ENCODE data around the gene PTPRM. TPM values are rescaled to one million over a fixed set of nuclear protein-coding genes. Genes with fewer than 3 reads are reported as not detected.

Gene PTPRM
- polyA plus RNA-seq, 1 donor, result 85.4 TPM

GRCh38 chr18:8231316-8231715 is 664.2 kb downstream of the PTPRM start:
- no peak for DNase-seq (ENCODE audit: low read depth)

DNA sequence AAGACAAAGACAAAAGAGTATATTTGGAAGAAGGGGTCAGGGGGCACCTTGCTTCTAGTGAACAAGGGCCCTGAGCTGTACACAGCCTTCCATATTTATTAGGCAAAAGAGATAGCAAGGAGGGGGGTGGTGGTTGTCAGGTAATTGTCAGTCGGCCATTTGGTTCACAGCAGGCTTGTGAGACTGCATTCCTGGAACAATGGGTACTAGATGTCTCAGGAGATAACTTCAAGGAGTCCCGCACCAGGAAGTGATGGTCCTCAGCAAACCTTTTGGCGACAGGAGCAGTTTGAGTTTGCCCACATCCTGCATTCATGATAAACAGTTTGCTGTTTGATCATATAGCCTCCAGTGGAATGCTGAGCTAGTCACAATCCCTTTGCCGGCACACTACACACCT is 665.7 kb downstream of the PTPRM start:
- DNase-seq (ENCODE audit: low read depth), result no peak

GRCh38 chr18:8235894-8236293 is 668.8 kb downstream of the PTPRM start:
- no peak for DNase-seq (ENCODE audit: low read depth)

GRCh38 chr18:8238507-8238906 is 671.4 kb downstream of the PTPRM start:
- DNase-seq (ENCODE audit: low read depth), result no peak

GRCh38 chr18:8241731-8242130 is 674.6 kb downstream of the PTPRM start:
- DNase-seq (ENCODE audit: low read depth), result no peak

DNA sequence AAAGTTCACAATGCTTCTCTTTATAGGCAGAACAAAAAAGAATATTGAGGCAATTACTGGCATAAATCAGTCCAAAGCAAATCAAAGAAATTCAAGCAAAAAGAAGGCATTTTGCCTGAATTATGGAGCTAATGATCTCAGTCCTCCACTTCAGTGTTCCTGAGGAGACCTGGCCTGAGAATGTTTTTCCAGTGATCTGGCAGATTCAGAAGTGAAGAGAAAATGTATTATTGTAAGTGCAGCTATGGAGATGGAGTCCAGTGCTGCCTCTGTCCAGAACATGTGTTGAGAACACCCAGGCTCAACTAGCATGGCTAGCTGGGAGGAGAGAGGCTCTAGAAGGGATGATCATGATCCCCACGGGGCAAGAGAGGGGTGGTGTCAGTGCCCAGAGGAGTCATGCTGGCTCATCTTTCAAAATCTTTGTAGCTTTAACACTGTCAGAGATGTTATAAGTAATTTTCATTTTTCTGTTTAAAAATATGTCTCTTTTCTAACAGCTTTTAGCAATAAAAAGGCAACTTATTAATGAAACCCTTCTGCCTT is 675.1 kb downstream of the PTPRM start:
- DNase-seq (ENCODE audit: low read depth), result peak; percentile 55

DNA sequence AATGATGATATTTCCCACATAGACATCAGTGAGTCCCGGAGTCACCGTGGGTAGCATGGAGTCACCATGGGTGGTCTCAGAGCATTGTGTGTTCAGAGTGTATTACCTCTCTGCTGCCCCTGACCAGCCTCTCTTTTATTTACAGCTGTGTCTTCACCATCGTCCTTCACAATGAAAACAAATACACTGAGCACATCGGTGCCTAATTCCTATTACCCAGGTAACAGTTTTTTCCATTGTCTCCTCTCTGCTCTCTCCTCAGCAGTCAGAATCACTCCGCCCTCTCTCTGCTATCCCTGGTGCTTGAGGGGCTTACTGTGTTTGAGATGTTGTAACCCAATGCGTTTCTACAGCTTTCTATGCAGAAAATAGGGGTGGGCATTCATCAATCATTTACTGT is 680.6 kb downstream of the PTPRM start:
- DNase-seq (ENCODE audit: low read depth), result no peak

- DNase-seq (ENCODE audit: low read depth), result no peak
Measured at GRCh38 chr18:8248576-8248975, 681.5 kb downstream of the PTPRM start.

GRCh38 chr18:8249811-8250210 is 682.7 kb downstream of the PTPRM start:
- no peak for DNase-seq (ENCODE audit: low read depth)

- DNase-seq (ENCODE audit: low read depth), result no peak
Measured at GRCh38 chr18:8252371-8252770, 685.3 kb downstream of the PTPRM start.

GRCh38 chr18:8253944-8254343 is 686.8 kb downstream of the PTPRM start:
- DNase-seq (ENCODE audit: low read depth), result no peak

- peak; percentile 67 for DNase-seq (ENCODE audit: low read depth)
Measured at GRCh38 chr18:8254654-8255053, 687.5 kb downstream of the PTPRM start.

- no peak for DNase-seq (ENCODE audit: low read depth)
Measured at GRCh38 chr18:8257851-8258434, 690.8 kb downstream of the PTPRM start.

DNA sequence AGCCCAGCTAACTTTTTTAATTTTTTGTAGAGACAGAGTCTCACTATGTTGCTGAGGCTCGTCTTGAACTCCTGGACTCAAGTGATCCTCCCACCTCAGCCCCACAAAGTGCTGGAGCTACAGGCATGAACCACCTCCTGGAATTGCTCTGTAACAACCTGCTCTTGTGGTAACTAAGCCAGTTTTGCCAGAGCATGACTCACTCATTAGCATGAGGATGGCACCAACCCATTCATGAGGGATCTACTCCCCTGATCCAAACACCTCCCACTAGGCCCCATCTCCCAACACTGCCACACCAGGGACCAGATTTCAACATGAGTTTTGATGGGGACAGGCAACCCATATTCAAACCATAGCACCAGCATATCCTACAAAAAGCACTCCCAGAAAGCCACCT is 693.2 kb downstream of the PTPRM start:
- no peak for DNase-seq (ENCODE audit: low read depth)

- DNase-seq (ENCODE audit: low read depth), result no peak
Measured at GRCh38 chr18:8260827-8261226, 693.7 kb downstream of the PTPRM start.

DNA sequence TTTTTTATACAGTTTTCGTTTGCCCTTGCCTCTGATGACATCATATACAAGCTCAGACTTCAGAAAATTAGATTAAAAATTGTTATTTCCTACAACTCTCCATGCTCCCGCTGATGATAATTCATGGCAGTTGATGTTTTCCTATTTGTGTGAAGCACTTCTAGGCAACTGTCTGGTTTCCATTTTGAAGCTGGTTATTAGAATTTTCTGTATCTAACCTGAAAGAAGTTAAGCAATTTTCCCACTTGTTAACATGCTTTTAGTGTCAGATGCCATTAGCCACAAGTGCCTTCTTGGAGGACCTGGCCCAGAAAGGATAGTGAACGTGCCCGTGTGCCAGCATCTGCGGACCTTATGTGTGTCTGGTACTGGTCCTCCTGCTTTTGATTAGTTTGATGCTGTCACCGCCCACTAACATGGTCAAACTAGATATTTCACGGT is 694.6 kb downstream of the PTPRM start:
- DNase-seq (ENCODE audit: low read depth), result no peak

- no peak for DNase-seq (ENCODE audit: low read depth)
Measured at GRCh38 chr18:8262221-8262620, 695.1 kb downstream of the PTPRM start.

GRCh38 chr18:8264116-8264515 is 697.0 kb downstream of the PTPRM start:
- no peak for DNase-seq (ENCODE audit: low read depth)

DNA sequence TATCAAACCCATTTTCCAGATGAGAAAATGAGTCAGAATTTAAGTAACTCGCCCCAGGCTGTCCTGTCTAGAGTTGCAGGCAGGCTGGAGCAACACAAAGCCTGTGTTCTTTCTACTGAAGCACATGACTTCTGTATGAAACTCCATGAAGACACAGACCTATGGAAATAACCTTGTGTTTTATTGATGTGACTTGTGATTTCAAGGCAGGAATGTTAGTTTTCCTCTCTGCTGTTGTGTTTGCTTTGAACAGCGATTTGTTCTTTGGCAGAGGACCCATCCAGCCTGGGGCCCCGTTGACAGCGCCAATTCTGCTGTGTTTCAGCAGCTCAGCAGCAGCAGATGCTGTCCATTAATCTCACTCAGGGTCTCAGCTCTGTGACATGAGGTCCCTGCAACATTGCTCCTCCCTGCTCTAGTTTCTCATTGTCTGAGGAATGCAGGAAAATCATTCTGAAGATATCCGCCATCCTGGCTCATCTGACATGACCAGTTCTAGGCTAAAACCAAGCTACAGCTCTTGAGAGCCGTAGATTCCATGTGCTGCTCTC is 697.8 kb downstream of the PTPRM start:
- DNase-seq (ENCODE audit: low read depth), result peak; percentile 57

- DNase-seq (ENCODE audit: low read depth), result no peak
Measured at GRCh38 chr18:8272254-8272653, 705.1 kb downstream of the PTPRM start.

DNA sequence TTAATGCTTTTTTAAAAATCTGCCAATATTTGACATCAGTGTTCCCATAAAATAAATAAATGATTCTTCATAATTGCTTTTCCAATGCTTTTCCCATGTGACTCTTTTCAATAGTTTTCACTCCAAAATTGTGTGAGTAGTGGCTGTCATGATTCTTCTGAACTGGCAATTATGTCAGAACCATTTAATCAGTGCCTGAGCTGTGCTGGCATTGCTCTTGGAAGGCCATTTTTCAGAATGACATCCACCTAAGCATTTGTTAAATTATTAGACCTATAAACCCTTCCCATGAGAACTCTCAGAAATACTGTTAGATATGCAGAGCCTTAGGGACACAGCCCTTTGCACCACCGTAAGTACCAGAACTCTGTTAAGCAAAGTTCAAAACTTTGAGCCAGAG is 707.3 kb downstream of the PTPRM start:
- DNase-seq (ENCODE audit: low read depth), result no peak

- no peak for DNase-seq (ENCODE audit: low read depth)
Measured at GRCh38 chr18:8276406-8276805, 709.3 kb downstream of the PTPRM start.

DNA sequence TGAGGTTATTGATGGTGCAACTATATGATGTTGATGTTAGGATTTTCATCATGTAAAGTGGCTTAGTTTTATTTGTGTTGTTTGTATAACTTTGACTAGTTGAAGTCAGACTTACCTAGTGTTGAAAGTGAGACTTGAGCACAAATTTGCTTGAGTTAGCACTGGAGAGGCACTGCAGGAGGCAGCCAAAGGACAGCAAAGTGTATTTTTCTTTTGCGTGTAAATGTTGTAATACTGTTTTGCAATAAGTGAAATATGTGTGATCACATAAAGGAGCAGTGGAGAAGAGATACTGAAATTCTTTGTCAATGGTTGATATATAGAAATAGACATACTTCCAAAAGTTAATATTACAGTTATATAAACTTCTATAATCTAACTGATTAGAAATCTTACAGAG is 710.2 kb downstream of the PTPRM start:
- DNase-seq (ENCODE audit: low read depth), result no peak

- DNase-seq (ENCODE audit: low read depth), result no peak
Measured at GRCh38 chr18:8279346-8279745, 712.2 kb downstream of the PTPRM start.

Measured in forelimb muscle (tissue), 1 donor.